K562 (cell line): ENCODE results near the gene DHRS3. TPM values are rescaled to one million over a fixed set of nuclear protein-coding genes. Genes with fewer than 3 reads are reported as not detected.

Source experiments
- AFF1 ChIP-seq, 2 experiments: fragments of 450-650 bp; IDR thresholded peaks; 2 replicates each; pipeline ENCODE4 v1.6.1; 2018; ENCODE audit warnings: mild to moderate bottlenecking in 2 of 2, low read depth in 1 of 2; ENCODE audit not compliant: partially characterized antibody in 2 of 2
- ARID1B ChIP-seq: fragments of 450-650 bp; IDR thresholded peaks from 2 replicates; pipeline ENCODE4 v1.6.1; 2016; ENCODE audit warnings: antibody characterized with exemption, mild to moderate bottlenecking, inconsistent platforms
- BRF2 ChIP-seq: IDR thresholded peaks from 3 replicates; pipeline ENCODE4 v1.6.1; 2011; ENCODE audit warnings: borderline replicate concordance, mild to moderate bottlenecking; ENCODE audit not compliant: insufficient read length, insufficient read depth
- CBX5 ChIP-seq: IDR thresholded peaks from 2 replicates; pipeline ENCODE4 v1.6.1; 2014; ENCODE audit warnings: low read depth, borderline replicate concordance
- CHD2 ChIP-seq: IDR thresholded peaks from 2 replicates; pipeline ENCODE4 v1.6.1; 2011; ENCODE audit warnings: low read depth, low read length
- E2F6 ChIP-seq, 2 experiments: IDR thresholded peaks; 2 replicates each; pipeline ENCODE4 v1.6.1; 2011; ENCODE audit warnings: borderline replicate concordance in 1 of 2, control low read depth in 1 of 2, low read depth in 1 of 2, low read length in 1 of 2, mild to moderate bottlenecking in 1 of 2, mixed read lengths in 1 of 2, moderate library complexity in 1 of 2; ENCODE audit not compliant: insufficient read depth in 1 of 2, insufficient read length in 1 of 2, poor library complexity in 1 of 2, severe bottlenecking in 1 of 2; ENCODE audit errors: extremely low read depth in 1 of 2
- FOXK2 ChIP-seq, 2 experiments: fragments of 450-650 bp; IDR thresholded peaks in 1 of 2; conservative IDR thresholded peaks in 1 of 2; 2 replicates each; pipeline ENCODE4 v1.6.1; 2016; ENCODE audit warnings: low read depth in 2 of 2, mild to moderate bottlenecking in 1 of 2
- GABPB2 ChIP-seq: fragments of 250-450 bp; sonication (Bioruptor Pico); conservative IDR thresholded peaks from 2 replicates; pipeline ENCODE4 v1.5.1; 2021; ENCODE audit warnings: mild to moderate bottlenecking
- HMGN3 ChIP-seq: IDR thresholded peaks from 2 replicates; pipeline ENCODE4 v1.6.1; 2011; ENCODE audit warnings: borderline replicate concordance, low read depth, mild to moderate bottlenecking, mixed read lengths, low read length; ENCODE audit not compliant: insufficient read length; ENCODE audit errors: extremely low read depth
- NRF1 ChIP-seq, 2 experiments: fragments of 450-650 bp; IDR thresholded peaks in 1 of 2; conservative IDR thresholded peaks in 1 of 2; 2 replicates each; pipeline ENCODE4 v1.6.1; 2014; ENCODE audit warnings: mild to moderate bottlenecking in 2 of 2
- PRDM10 ChIP-seq: fragments of 450-650 bp; IDR thresholded peaks from 2 replicates; pipeline ENCODE4 v1.6.1; 2018; ENCODE audit not compliant: partially characterized antibody
- ZBTB7A ChIP-seq: IDR thresholded peaks from 2 replicates; pipeline ENCODE4 v1.6.1; 2011; ENCODE audit warnings: low read depth, mild to moderate bottlenecking, low read length, moderate library complexity, borderline replicate concordance; ENCODE audit not compliant: control insufficient read depth
- ZC3H4 ChIP-seq: sonication (generic); formaldehyde crosslinking; IDR thresholded peaks from 2 replicates; pipeline ENCODE4 v1.9.0; 2021; ENCODE audit warnings: missing genetic modification reagents, borderline replicate concordance
- ZNF12 ChIP-seq: sonication (generic); formaldehyde crosslinking; IDR thresholded peaks from 2 replicates; pipeline ENCODE4 v1.4.0; 2020; ENCODE audit warnings: mild to moderate bottlenecking, missing genetic modification reagents
- ZNF717 ChIP-seq: fragments of 250-450 bp; sonication (Bioruptor Pico); IDR thresholded peaks from 2 replicates; pipeline ENCODE4 v1.5.0; 2021
- polyA plus RNA-seq, 8 experiments: library from polyadenylated mRNA; depleted of rRNA in 4 of 8; stranded (reverse) in 5 of 8; unstranded in 3 of 8; fragments of >200 nt; fragmentation: Nextera tagmentation in 2 of 8; fragmentation: Illumina TruSeq in 1 of 8; extraction: Ambion mirVana in 2 of 8; extraction: Trizol in 1 of 8; gene quantifications; 2 replicates each; pipeline versions ENCODE4 v1.2.1 to v1.2.3, GENCODE V29; 2011 to 2014; ENCODE audit warnings: inconsistent platforms in 1 of 8, missing spikeins in 1 of 8
- total RNA-seq, 7 experiments: library from RNA; depleted of rRNA in 6 of 7; stranded (reverse); fragments of >200 nt in 6 of 7; fragmentation: Illumina TruSeq in 2 of 7; extraction: Trizol in 2 of 7; gene quantifications; 2 replicates each; pipeline versions ENCODE4 v1.2.1 to v1.2.3, GENCODE V29; 2011 to 2021; ENCODE audit warnings: low replicate concordance in 1 of 7

The DHRS3 gene
- total and polyA plus RNA-seq, 9 of the 15 experiments (the other 6 are each of a cell fraction or from before 2014, with no cell fraction given) = 21.0 to 116 (median 58.7) TPM

- TF ChIP-seq ARID1B (peak; percentile 43; the same call in 1 of the 2 replicates), ZBTB7A (peak; percentile 71; the same call in 1 of the 2 replicates), CHD2 (peak; percentile 59; the same call in 1 of the 2 replicates), HMGN3 (peak; percentile 96), FOXK2 (conservative IDR thresholded peaks at IDR 0.05 in 1 of 2, IDR thresholded peaks at IDR 0.05 in 1 of 2; ENCODE audit: low read depth in 2 of 2) (0 out of 4 replicates have a peak, but pooled peaks of 1 of the 2 experiments have one; percentile 13), AFF1 (IDR thresholded peaks at IDR 0.05; ENCODE audit: low read depth in 1 of 2, partially characterized antibody in 2 of 2) (peak in 1 of 2 experiments; percentile 19), ZNF717 (CRISPR knock-in tag) (no peak), NRF1 (conservative IDR thresholded peaks at IDR 0.05 in 1 of 2, IDR thresholded peaks at IDR 0.05 in 1 of 2) (peak; percentile 88 to 90), E2F6 (IDR thresholded peaks at IDR 0.05; ENCODE audit: borderline replicate concordance in 1 of 2, extremely low read depth in 1 of 2, insufficient read depth in 1 of 2, insufficient read length in 1 of 2, low read depth in 1 of 2, low read length in 1 of 2, poor library complexity in 1 of 2, severe bottlenecking in 1 of 2) (peak; percentile 6 to 74), PRDM10 (peak; percentile 62), ZC3H4 (CRISPR knock-in tag) (peak; percentile 73; the same call in 1 of the 2 replicates), BRF2 (no peak), ZNF12 (no peak), GABPB2 (CRISPR knock-in tag) (no peak), CBX5 (0 out of 2 replicates have a peak, but pooled peaks have one; percentile 36)
Measured at GRCh38 chr1:12617901-12618660, at the start of gene DHRS3 (continued).
